22Rv1 (cell line): ENCODE measurements around the gene CNTN1.

Experiments
- H3K27ac ChIP-seq: fragments of 450-650 bp; 2 replicates; pipeline ENCODE4 v1.5.1; 2017
- CTCF ChIP-seq: fragments of 450-650 bp; IDR thresholded peaks from 2 replicates; pipeline ENCODE4 v1.5.1; 2017; ENCODE audit warnings: mild to moderate bottlenecking
- ZFX ChIP-seq: fragments of 450-650 bp; IDR thresholded peaks from 2 replicates; pipeline ENCODE4 v1.6.1; 2017; ENCODE audit warnings: antibody characterized with exemption, borderline replicate concordance

CNTN1 gene

GRCh38 chr12:40921563-40922163 is 229.4 kb downstream of the CNTN1 start:
- H3K27ac ChIP-seq: no peak overlapping the region
- TF ChIP-seq CTCF: peak; percentile 84
- TF ChIP-seq ZFX: no peak

- H3K27ac ChIP-seq: no peak overlapping the region
- TF ChIP-seq CTCF: no peak
- TF ChIP-seq ZFX: no peak
These were observed 245.7 kb downstream of the CNTN1 start for GRCh38 chr12:40937891-40938290.

- H3K27ac ChIP-seq: no peak overlapping the region
- TF ChIP-seq ZFX (no peak), CTCF (no peak)
These were observed 250.1 kb downstream of the CNTN1 start for GRCh38 chr12:40942326-40942725.

GRCh38 chr12:40945772-40946171 is 253.5 kb downstream of the CNTN1 start:
- TF ChIP-seq ZFX (no peak), CTCF (no peak)
- no peak overlapping the region for H3K27ac ChIP-seq

- TF ChIP-seq ZFX (no peak), CTCF (peak; percentile 86)
- no peak overlapping the region for H3K27ac ChIP-seq
These were observed 254.5 kb downstream of the CNTN1 start for GRCh38 chr12:40946612-40947194.

- TF ChIP-seq CTCF (no peak), ZFX (no peak)
- H3K27ac ChIP-seq: no peak overlapping the region
These were observed 255.6 kb downstream of the CNTN1 start for GRCh38 chr12:40947797-40948196.

- TF ChIP-seq ZFX: no peak
- TF ChIP-seq CTCF: no peak
- no peak overlapping the region for H3K27ac ChIP-seq
These were observed 260.8 kb downstream of the CNTN1 start for GRCh38 chr12:40953076-40953475.
